ENCODE results near the gene IMMP2L.

IMMP2L gene

DNA sequence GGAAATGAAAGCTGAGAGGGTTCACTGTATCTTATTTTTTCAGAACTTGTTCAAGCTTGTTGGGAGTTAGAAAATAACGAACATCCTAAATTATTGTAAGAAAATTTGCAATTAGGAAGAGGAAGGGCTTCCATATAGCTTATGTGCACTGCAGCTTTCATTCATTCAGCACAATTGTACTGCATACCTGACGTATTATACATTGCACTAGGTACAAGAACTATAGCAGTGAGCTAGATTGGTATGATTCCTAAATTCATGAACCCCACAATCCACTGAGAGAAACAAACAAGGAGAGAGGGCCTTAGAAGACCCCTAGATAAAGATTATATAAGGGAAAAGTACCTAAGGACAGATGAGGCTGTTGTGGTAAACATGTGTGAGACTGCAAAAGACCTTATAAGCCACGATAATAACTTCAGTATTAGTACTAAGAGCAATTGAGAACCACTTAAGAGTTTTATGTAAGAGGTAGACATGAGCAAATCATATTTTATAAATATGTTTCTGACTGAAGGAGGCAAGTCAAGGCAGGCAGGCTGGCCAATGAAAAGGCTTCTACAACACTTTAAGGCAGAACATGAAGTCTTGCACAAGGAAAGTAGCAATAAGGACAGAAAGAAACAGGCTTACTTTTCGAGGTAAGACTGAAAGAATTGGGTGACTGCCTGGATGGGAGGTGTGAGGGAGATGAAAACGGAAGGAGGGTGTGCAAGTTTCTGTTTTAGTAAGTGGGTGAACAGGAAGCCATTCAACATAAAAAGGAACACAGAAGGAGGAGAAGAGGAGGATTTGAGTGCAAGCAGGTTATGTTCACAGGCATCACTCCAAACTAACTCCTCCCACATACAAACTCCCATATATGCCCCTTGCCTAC lies 549.3 kb downstream of the IMMP2L start:
- DNase-seq, result no peak

DNA sequence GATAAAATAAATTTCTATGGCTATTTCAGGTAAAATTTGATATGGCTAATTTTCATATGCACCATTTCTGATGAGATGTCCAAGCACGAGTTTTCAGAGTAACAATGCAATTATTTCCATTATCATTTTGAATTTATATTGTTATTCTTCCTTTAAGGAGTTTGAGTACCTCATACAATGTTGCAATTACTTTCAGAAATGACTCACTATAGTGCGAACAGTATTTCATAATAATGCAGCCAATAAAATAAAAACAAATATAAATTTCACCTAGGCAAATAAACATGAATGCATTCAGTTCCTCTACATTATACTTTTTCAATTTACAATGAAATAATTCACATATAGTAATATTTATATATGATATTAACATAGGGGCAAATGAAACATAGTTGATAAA lies 550.1 kb downstream of the IMMP2L start:
- DNase-seq, result no peak

DNA sequence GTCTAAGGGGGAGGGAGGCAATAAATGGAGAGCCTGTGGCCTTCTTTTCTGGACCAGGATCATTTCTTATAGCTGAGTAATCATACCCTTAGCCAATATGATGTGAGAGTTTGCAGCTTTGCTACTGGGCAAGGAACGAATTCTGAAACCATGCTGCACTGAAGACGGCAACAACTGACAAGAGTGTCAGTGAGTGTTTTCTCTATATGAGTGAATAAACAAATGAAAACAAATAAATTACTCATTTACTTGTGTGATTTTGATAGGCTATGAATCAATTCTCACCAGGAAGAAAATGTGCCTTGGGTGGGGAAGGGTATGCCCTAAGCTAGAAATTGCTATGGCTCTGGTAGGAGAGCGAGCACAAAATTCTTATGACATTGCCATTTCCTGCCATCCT lies 550.8 kb downstream of the IMMP2L start:
- no peak for DNase-seq

GRCh38 chr7:111010798-111011197 lies 551.5 kb downstream of the IMMP2L start:
- no peak for DNase-seq

DNA sequence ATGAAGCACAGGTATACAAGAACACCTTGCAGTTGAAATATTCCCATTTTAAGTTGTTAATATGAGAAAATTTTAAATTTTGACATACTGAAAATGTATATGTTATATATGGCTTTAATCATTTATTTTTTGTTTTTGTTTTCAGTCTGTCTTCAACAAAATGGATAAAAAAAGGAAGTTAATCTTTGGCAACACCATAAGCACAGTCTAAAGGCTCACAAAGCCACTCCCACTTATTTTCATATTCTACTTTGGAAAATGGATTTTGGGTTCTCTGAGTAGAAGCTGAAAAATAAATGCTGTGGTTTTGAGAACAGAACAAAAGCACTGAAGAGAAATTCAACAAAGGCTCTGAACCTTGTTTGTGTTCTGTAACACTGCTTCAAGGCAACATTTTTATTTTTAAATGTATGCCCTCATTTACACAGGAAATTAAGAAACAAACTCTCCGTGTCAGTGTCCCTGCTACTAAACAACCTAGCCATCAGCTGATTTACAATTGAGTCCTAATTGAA lies 552.7 kb downstream of the IMMP2L start:
- DNase-seq, result no peak

GRCh38 chr7:111006691-111007090 lies 555.6 kb downstream of the IMMP2L start:
- no peak for DNase-seq

DNA sequence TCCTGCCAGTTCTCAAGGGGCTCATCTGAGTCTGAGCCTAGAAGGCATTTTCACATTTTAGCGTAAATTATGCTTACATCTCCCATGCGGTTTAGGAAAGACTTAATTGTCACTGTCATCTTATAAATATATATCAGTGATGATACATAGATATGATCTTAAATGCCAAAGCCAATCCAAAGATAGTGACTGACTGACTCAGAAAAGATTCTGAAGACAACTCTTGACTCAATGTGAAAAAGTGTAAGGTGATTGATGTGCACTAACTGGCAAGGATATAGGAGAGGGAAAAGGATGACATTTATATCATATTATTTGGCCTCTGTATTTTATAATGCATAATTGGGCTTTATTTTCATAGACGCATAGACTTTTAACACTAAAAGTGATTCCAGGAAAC lies 556.3 kb downstream of the IMMP2L start:
- no peak for DNase-seq

DNA sequence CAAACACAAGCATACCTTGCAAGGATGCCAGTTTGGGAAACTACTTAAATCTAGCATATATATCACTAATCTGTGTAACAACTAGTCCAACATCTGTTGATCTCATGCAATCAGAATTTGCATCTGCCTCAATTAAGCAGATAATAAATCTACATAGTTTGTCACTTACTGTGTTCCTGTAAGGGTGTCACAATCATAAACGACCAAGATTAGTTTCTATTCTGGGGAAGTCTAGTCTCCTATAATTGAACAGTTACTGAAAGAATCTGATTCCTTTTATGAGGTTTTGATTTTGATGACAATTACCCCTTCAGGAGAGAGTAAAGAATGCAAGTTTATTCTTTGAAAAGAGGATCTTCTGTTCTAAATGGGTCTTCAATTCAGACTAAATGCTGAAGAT lies 556.8 kb downstream of the IMMP2L start:
- DNase-seq, result no peak

DNA sequence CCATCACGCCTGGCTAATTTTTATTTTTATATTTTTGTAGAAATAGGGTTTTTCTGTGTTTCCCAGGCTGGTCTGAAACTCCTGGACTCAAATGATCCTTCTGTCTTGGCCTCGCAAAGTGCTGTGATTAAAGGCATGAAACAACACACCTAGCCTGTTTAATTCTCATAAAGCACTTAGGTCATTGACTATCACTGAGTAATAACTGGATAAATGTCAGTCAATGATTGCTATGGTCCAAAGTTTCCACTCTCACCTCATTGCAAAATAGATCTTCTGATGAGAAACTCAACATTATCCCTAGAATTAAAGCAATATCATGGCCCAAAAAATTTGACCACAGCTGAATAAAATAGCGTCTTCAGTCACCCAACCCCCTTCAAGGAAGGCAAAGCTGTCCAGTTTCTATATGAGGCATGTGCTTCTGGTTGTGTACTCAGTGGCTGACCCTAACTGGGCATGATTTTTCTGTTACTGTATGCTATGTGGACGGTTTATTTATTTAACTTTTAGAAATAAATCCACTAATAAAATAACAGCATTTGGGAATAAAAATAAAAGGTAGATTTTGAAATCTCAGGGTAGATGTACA lies 557.9 kb downstream of the IMMP2L start:
- DNase-seq, result no peak

- no peak for DNase-seq
Measured at GRCh38 chr7:111003883-111004282, 558.4 kb downstream of the IMMP2L start.

- no peak for DNase-seq
Measured at GRCh38 chr7:110994028-110994967, 568.0 kb downstream of the IMMP2L start.

DNA sequence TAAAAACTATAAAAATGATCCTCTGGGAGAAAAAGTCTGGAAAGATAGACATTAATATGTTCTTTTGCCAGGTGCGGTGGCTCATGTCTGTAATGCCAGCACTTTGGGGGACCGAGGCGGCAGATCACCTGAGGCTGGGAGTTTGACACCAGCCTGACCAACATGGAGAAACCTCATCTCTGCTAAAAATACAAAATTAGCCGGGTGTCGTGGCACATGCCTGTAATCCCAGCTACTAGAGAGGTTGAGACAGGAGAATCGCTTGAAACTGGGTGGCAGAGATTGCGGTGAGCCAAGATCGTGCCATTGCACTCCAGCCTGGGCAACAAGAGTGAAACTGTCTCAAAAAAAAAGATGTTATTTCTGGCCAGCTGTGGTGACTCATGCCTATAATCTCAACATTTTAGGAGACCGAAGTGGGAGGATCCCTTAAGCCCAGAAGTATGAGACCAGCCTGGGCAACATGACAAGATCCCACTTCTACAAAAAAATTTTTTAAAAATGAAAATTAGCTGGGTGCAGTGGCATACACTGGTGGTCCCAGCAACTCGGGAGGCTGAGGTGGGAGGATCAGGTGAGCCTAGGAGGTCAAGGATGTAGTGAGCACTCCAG lies 573.3 kb downstream of the IMMP2L start:
- no peak for DNase-seq

DNA sequence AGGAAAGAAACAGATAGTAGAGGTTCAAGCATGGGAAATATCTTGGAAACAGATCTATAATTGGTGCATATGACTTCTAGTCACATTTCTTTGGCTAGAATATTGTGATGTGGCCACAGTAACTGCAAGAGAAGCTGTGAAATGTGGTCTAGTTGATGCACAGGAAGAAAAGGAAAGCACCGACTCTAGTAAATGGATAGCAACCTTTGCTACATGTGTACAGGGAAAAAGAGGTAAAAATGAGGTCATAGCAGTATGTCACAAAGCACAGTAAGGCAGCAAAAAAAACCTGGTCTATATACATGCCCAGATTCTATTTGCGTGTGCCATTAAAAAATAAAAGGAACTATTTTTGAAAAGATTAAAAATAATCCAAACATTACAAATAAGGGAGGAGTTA lies 573.9 kb downstream of the IMMP2L start:
- DNase-seq, result no peak

- no peak for DNase-seq
Measured at GRCh38 chr7:110987127-110987693, 575.1 kb downstream of the IMMP2L start.

DNA sequence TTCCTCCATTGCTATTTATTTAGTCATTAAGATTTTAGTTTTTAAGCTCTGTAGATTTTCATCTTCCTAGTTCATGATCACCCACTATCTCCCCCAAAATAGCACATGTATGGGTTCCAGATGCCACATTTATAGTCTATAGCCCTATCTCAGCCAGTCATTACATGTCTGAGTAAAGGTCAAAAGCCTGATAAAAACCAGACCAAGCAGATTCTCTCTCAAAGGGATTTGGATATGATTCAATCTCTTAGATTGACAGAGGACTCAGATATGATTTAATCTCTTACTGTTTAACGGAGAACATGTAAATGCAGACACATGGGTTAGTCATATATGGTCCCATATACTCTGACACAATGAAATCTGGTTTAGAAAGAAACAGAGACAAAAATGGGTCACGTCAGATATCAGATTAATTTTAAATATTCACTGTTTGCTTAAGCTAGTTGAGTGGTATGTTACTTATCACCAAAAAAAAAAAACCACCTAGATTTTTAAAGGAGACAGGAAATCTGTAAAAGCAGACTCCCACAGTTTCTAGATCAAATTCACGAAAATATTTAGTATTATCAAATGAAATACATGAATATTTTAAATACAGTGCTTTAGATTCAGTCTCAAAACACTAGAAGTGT lies 578.4 kb downstream of the IMMP2L start:
- DNase-seq, result no peak

- DNase-seq, result no peak
Measured at GRCh38 chr7:110977127-110977737, 585.1 kb downstream of the IMMP2L start.

DNA sequence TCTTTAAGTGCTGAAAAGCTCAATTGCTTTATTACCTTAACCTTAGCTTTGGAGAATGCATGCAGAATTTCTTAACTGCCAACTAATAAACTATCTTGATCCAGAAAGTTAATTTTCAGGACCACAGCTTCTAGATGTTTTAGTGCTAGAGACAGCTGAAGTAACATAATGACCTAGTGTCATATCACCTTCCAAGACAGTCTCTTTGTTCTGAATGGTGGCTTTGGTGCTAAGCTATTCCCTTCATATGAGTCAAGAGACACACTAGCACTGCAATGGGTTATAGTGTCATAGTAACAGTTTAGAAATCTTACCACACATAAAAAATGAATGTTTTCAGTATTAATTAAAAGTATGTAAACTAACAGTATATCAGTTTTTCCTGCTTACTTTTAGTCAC lies 586.8 kb downstream of the IMMP2L start:
- DNase-seq, result no peak

DNA sequence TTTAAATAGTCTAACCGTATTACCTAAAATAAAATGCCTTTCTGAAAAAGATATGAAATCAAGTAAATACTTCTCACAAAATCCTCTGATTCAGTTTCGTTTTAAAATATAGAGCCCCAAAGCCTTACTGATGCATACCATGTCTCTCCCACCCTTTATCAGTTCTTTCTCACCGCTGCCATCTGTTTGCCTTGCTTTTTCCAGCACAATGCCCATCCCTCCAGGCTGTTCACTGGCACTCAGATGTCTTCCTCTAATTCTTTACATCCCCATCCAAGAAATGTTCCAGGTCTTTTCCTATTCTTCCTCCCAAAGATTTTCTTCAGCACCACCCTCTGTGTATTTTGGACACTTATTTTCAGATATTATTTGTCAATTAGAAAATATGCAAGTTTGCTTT lies 587.9 kb downstream of the IMMP2L start:
- DNase-seq, result no peak

DNA sequence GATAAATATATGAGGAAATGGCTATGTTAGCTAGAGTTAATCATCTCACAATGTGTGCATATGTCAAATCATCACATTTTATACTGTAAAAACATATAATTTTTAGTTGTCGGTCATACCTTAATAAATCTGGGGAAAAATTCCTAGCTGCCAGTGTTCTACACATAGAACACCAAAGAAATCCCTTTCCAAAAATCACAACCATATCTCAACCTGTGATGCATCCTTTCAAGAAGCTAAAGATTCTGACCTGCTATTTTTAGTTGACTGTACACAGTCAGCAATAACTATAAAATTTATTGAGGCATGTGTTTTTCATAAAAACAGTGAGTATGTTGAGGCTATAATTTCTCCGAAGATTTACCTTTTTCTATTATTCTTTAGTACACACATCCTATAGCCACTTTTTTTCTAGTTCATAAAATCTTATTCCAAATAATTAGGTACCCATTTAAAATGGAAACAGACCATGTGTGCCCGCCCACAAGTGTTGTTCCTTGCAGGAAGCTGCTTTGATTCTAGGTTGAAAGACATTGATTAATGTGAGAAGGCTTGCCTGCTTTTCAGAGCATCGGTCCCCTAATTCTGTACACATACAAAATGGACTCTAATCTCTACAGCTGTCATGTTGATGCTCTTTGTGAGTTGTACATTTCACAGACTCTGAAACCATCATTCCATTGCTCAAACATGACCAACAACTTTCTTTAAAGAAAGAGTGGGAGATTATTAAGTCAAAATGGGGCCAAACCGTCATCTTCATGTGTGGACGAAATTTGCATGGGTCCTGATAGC lies 588.9 kb downstream of the IMMP2L start:
- DNase-seq, result no peak

- DNase-seq, result no peak
Measured at GRCh38 chr7:110964775-110965174, 597.5 kb downstream of the IMMP2L start.

DNA sequence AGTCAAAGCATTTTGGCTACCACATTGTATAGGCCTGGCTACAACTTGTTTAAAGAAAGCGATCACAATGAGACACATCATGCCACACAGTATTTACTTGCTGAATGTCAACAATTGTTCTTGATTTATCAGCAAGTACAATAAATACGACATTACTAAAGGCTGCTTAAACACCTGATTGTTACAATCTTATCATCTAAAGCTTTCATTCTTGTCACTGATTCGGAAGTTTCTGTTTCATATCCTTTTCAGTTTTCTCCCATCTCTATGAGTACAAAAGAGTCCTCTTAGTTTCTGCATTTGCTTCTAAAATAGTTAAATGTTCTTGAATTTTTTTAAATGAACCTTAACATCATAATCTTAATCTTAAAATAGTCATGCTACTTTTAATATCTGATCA lies 599.5 kb downstream of the IMMP2L start:
- no peak for DNase-seq
